HFFc6 (cell line): ENCODE results near the gene POLR3A. TPM values are rescaled to one million over a fixed set of nuclear protein-coding genes. Genes with fewer than 3 reads are reported as not detected.

ENCODE experiments used
- DNase-seq: peaks from one replicate; pipeline ENCODE4 v3.0.0-alpha.2; 2018
- H3K27ac Mint-ChIP-seq: 2 replicates; pipeline ENCODE4 v1.8.0; 2020; ENCODE audit warnings: mild to moderate bottlenecking, mixed read lengths
- H3K27me3 Mint-ChIP-seq: 2 replicates; pipeline ENCODE4 v1.8.0; 2021; ENCODE audit warnings: mild to moderate bottlenecking, moderate library complexity, mixed read lengths; ENCODE audit not compliant: insufficient read depth
- H3K36me3 Mint-ChIP-seq: 2 replicates; pipeline ENCODE4 v1.8.0; 2021; ENCODE audit warnings: low read depth, mixed read lengths
- H3K4me1 Mint-ChIP-seq: 2 replicates; pipeline ENCODE4 v1.8.0; 2020; ENCODE audit warnings: low read depth, mixed read lengths
- H3K4me3 Mint-ChIP-seq: 2 replicates; pipeline ENCODE4 v1.8.0; 2020; ENCODE audit warnings: mild to moderate bottlenecking, moderate library complexity, mixed read lengths
- H3K9me3 Mint-ChIP-seq: 2 replicates; pipeline ENCODE4 v1.8.0; 2020; ENCODE audit warnings: mild to moderate bottlenecking, mixed read lengths
- total RNA-seq, 6 experiments: library from RNA; stranded (reverse); fragmentation: NEBNext Ultra II Directional; extraction: Animal tissue kit (Norgen Biotek cat#: 25700); gene quantifications; 2 replicates in 1 of 6; 3 replicates in 5 of 6; pipeline ENCODE4 v1.2.3, GENCODE V29; 2021
- TF ChIP-seq, protein P1 (sequence below): fragments of 200-600 bp; sonication (generic); IDR thresholded peaks from 2 replicates; pipeline ENCODE4 v1.5.0; 2021; ENCODE audit warnings: antibody characterized with exemption, mild to moderate bottlenecking

The POLR3A gene
- total RNA-seq, 6 experiments from 2014 or later: 18.0 to 21.0 (median 19.8) TPM

DNA sequence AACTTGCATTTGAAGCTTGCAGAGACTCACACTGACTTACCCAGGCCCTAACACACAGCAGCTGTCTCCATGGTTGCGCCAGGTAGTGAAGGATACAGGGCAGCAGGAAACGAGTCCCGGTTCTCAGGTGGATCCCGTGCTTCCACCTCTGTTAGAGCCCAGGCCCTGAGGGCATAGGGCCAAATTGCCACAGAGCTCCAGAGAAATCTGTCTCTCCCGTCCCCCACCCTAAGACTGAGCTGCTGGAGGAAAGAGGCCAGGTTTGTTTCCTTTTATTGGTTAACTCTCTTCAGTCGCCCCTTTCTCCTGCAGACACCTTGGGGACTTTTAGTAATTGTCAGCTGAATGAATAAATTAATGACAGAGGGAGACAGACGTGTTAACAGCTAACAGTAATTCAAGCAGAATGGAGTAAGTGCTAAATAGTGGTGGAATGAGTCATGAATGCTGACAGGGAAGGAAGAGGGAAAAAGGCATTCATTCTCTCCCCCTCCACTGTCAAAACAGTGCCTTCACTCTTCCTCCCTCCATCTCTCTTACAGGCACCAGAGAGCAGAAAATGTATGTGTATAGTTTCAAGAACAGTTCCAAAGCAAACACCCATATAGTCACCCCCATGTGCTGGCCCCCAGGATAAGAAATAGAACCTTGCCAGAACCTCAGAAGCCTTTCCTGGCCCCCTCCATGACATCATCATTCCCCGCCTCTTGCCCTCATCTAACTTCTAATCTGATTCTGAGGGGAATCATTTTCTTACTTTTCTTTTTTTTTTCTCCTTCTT lies 86.0 kb downstream of the POLR3A start:
- DNase-seq: peak; percentile 59
- H3K36me3 Mint-ChIP-seq: no peaks in the 10 kb centered on the region

DNA sequence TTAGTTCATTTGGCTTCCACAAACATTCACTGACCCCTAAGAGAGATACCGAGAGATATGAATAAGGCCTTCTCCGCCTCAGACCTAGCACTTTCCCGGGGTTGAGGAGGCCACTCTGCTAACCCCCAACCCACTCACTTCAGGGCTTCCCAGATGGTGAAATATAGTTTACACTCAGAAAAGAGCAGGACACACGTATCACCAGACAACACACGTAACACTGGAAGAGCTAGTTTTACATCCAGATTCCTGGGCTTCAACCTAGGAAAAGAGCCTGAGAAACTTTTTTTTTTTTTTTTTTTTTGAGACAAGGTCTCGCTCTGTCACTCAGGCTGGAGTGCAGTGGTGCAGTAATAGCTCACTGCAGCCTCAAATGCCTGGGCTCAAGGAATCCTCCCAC lies 87.5 kb downstream of the POLR3A start:
- no peak for DNase-seq
- peaks cover 27% of the 10 kb centered on the region for H3K4me1 Mint-ChIP-seq
- H3K4me3 Mint-ChIP-seq: no peak overlapping the region
- peaks cover 2% of the 10 kb centered on the region for H3K27me3 Mint-ChIP-seq
- H3K36me3 Mint-ChIP-seq: no peaks in the 10 kb centered on the region
- H3K27ac Mint-ChIP-seq: no peak overlapping the region
- TF ChIP-seq, protein P1, sequence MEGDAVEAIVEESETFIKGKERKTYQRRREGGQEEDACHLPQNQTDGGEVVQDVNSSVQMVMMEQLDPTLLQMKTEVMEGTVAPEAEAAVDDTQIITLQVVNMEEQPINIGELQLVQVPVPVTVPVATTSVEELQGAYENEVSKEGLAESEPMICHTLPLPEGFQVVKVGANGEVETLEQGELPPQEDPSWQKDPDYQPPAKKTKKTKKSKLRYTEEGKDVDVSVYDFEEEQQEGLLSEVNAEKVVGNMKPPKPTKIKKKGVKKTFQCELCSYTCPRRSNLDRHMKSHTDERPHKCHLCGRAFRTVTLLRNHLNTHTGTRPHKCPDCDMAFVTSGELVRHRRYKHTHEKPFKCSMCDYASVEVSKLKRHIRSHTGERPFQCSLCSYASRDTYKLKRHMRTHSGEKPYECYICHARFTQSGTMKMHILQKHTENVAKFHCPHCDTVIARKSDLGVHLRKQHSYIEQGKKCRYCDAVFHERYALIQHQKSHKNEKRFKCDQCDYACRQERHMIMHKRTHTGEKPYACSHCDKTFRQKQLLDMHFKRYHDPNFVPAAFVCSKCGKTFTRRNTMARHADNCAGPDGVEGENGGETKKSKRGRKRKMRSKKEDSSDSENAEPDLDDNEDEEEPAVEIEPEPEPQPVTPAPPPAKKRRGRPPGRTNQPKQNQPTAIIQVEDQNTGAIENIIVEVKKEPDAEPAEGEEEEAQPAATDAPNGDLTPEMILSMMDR: no peak
- no peaks in the 10 kb centered on the region for H3K9me3 Mint-ChIP-seq

More for the DNA sequence above, 86.0 kb downstream of the POLR3A start:
- TF ChIP-seq, protein P1: no peak
- peak overlapping the region; percentile 59 for H3K4me3 Mint-ChIP-seq
- H3K27ac Mint-ChIP-seq: peak overlapping the region; percentile 83
- no peaks in the 10 kb centered on the region for H3K9me3 Mint-ChIP-seq
- peaks cover 2% of the 10 kb centered on the region for H3K27me3 Mint-ChIP-seq
- peaks cover 27% of the 10 kb centered on the region for H3K4me1 Mint-ChIP-seq

GRCh38 chr10:77940627-77941026 lies 88.7 kb downstream of the POLR3A start:
- no peak for DNase-seq
- no peaks in the 10 kb centered on the region for H3K9me3 Mint-ChIP-seq
- H3K36me3 Mint-ChIP-seq: no peaks in the 10 kb centered on the region
- H3K4me3 Mint-ChIP-seq: no peak overlapping the region
- no peak overlapping the region for H3K27ac Mint-ChIP-seq
- H3K27me3 Mint-ChIP-seq: peaks cover 2% of the 10 kb centered on the region; the same call in 1 of the 2 replicates
- H3K4me1 Mint-ChIP-seq: peaks cover 22% of the 10 kb centered on the region
- TF ChIP-seq, protein P1: no peak

DNA sequence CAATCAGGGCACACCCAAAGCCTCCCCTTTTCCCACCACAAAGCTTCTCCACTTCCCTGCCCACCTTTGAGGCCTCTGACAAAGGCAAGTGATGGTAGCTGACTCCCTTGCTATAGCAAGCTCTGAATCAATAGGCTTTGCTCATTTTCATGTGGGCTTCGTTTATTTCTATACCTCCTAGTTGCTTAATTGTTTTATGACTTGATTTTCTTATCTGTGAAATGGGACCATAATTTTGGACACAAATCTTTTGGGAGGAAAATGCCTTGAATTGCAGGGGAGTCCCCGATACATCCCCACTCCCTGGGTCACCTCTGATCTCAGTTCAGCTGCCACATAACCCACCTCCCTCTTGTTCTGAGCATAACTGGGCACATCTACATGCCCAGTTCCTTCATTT lies 89.1 kb downstream of the POLR3A start:
- TF ChIP-seq, protein P1: no peak
- H3K27me3 Mint-ChIP-seq: peaks cover 2% of the 10 kb centered on the region; the same call in 1 of the 2 replicates
- H3K36me3 Mint-ChIP-seq: no peaks in the 10 kb centered on the region
- H3K9me3 Mint-ChIP-seq: no peaks in the 10 kb centered on the region
- H3K4me3 Mint-ChIP-seq: no peak overlapping the region
- H3K4me1 Mint-ChIP-seq: peaks cover 22% of the 10 kb centered on the region
- DNase-seq: no peak
- H3K27ac Mint-ChIP-seq: no peak overlapping the region

- DNase-seq: no peak
- Mint-ChIP-seq H3K9me3 (no peaks in the 10 kb centered on the region), H3K4me1 (peaks cover 16% of the 10 kb centered on the region), H3K4me3 (no peak overlapping the region), H3K27me3 (peaks cover 2% of the 10 kb centered on the region; the same call in 1 of the 2 replicates), H3K36me3 (no peaks in the 10 kb centered on the region), H3K27ac (no peak overlapping the region)
- TF ChIP-seq, protein P1: no peak
Observed at GRCh38 chr10:77939561-77940001, 89.7 kb downstream of the POLR3A start.
